HepG2 (cell line): ENCODE results near the gene NOTUM. TPM values are rescaled to one million over a fixed set of nuclear protein-coding genes. Genes with fewer than 3 reads are reported as not detected.

Experiments used
- CC2D1A ChIP-seq: sonication (generic); formaldehyde crosslinking; IDR thresholded peaks from 2 replicates; pipeline ENCODE4 v1.8.1; 2023; ENCODE audit warnings: mild to moderate bottlenecking, missing genetic modification reagents
- EP300 ChIP-seq, 3 experiments: sonication (generic) in 1 of 3; formaldehyde crosslinking in 1 of 3; IDR thresholded peaks; 2 replicates each; pipeline versions ENCODE4 v1.5.1 to v1.6.1; 2011 to 2020; ENCODE audit warnings: low read depth in 2 of 3, low read length in 2 of 3, borderline replicate concordance in 1 of 3, improper control_type of control experiment in 1 of 3, mild to moderate bottlenecking in 1 of 3, missing genetic modification reagents in 1 of 3, moderate library complexity in 1 of 3
- FOXK1 ChIP-seq: sonication (generic); formaldehyde crosslinking; IDR thresholded peaks from 2 replicates; pipeline ENCODE4 v1.4.0; 2020; ENCODE audit warnings: low read depth, missing genetic modification reagents, borderline replicate concordance
- NFYB ChIP-seq: sonication (generic); formaldehyde crosslinking; IDR thresholded peaks from 2 replicates; pipeline ENCODE4 v1.4.0; 2020; ENCODE audit warnings: missing genetic modification reagents
- PCBP2 ChIP-seq: fragments of 200-400 bp; formaldehyde crosslinking; optimal IDR thresholded peaks from 2 replicates; pipeline ENCODE3; 2018; ENCODE audit warnings: low read length, low read depth; ENCODE audit not compliant: poor library complexity, severe bottlenecking
- PLRG1 ChIP-seq: fragments of 450-650 bp; conservative IDR thresholded peaks from 2 replicates; pipeline ENCODE4 v1.6.1; 2016
- SALL1 ChIP-seq: sonication (generic); formaldehyde crosslinking; IDR thresholded peaks from 2 replicates; pipeline ENCODE4 v1.8.0; 2022; ENCODE audit warnings: mild to moderate bottlenecking, missing genetic modification reagents
- ZBTB20 ChIP-seq: sonication (generic); formaldehyde crosslinking; IDR thresholded peaks from 2 replicates; pipeline ENCODE4 v1.8.1; 2023; ENCODE audit warnings: missing genetic modification reagents, low read depth, mild to moderate bottlenecking, borderline replicate concordance
- ZNF451 ChIP-seq: sonication (generic); formaldehyde crosslinking; IDR thresholded peaks from 2 replicates; pipeline ENCODE4 v1.5.0; 2020; ENCODE audit warnings: mild to moderate bottlenecking, missing genetic modification reagents
- ZNF709 ChIP-seq: sonication (generic); formaldehyde crosslinking; IDR thresholded peaks from 2 replicates; pipeline ENCODE4 v1.5.0; 2020; ENCODE audit warnings: mild to moderate bottlenecking, missing genetic modification reagents
- polyA plus RNA-seq, 8 experiments: library from polyadenylated mRNA; depleted of rRNA in 3 of 8; stranded (reverse) in 7 of 8; unstranded in 1 of 8; fragments of >200 nt; fragmentation: Illumina TruSeq in 4 of 8; extraction: Trizol in 4 of 8; gene quantifications; 2 replicates each; pipeline versions ENCODE4 v1.2.1 to v1.2.3, GENCODE V29; 2011 to 2016; ENCODE audit warnings: low read depth in 4 of 8, missing spikeins in 1 of 8, mixed read lengths in 1 of 8; ENCODE audit not compliant: insufficient read depth in 1 of 8
- total RNA-seq, 5 experiments: library from RNA; depleted of rRNA; stranded (reverse); fragments of >200 nt; fragmentation: Illumina TruSeq; extraction: Trizol; gene quantifications; 2 replicates each; pipeline ENCODE4 v1.2.3, GENCODE V29; 2016; ENCODE audit warnings: low read depth in 1 of 5
- TF ChIP-seq, protein P1 (sequence below): sonication (generic); formaldehyde crosslinking; IDR thresholded peaks from 2 replicates; pipeline ENCODE4 v1.5.0; 2020; ENCODE audit warnings: mild to moderate bottlenecking, missing genetic modification reagents, borderline replicate concordance
- TF ChIP-seq, protein P2 (sequence below): IDR thresholded peaks from 2 replicates; pipeline ENCODE4 v1.4.0; 2020; ENCODE audit warnings: mild to moderate bottlenecking, missing genetic modification reagents
- TF ChIP-seq, protein P3 (sequence below): sonication (generic); formaldehyde crosslinking; IDR thresholded peaks from 2 replicates; pipeline ENCODE4 v1.4.0; 2020; ENCODE audit warnings: missing genetic modification reagents

NOTUM gene
- total and polyA plus RNA-seq, 2 of the 13 experiments (the other 11 are each of a cell fraction or from before 2014, with no cell fraction given) = 150 to 160 TPM

DNA sequence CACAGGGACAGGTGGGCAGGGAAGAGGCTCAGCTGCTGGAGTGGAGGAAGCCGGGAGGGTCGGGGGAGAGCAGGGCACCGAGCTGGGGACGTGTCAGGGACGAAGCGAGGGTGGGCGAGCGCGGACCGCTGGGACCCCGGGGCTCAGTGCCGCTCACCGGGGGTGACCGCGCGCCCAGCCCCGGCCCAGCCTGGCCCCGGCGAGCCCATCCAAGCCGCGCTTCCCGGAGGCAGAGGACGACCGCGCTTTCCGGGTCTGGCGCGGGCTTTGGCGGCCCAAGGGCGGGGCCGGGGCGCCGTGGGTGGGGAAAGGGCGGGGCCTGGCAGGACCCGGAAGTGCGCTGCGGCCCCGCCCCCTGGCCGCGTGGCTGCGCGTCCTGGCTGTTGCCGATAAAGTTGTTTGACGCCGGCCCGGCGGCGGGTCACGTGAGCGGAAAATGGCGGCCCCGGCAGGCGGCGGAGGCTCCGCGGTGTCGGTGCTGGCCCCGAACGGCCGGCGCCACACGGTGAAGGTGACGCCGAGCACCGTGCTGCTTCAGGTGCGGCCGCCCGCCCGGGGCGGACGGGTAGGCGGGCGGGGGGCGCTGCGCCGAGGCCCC is 16.3 kb upstream of the NOTUM start, which contains the start of gene ASPSCR1 (continued):
- TF ChIP-seq, protein P1, sequence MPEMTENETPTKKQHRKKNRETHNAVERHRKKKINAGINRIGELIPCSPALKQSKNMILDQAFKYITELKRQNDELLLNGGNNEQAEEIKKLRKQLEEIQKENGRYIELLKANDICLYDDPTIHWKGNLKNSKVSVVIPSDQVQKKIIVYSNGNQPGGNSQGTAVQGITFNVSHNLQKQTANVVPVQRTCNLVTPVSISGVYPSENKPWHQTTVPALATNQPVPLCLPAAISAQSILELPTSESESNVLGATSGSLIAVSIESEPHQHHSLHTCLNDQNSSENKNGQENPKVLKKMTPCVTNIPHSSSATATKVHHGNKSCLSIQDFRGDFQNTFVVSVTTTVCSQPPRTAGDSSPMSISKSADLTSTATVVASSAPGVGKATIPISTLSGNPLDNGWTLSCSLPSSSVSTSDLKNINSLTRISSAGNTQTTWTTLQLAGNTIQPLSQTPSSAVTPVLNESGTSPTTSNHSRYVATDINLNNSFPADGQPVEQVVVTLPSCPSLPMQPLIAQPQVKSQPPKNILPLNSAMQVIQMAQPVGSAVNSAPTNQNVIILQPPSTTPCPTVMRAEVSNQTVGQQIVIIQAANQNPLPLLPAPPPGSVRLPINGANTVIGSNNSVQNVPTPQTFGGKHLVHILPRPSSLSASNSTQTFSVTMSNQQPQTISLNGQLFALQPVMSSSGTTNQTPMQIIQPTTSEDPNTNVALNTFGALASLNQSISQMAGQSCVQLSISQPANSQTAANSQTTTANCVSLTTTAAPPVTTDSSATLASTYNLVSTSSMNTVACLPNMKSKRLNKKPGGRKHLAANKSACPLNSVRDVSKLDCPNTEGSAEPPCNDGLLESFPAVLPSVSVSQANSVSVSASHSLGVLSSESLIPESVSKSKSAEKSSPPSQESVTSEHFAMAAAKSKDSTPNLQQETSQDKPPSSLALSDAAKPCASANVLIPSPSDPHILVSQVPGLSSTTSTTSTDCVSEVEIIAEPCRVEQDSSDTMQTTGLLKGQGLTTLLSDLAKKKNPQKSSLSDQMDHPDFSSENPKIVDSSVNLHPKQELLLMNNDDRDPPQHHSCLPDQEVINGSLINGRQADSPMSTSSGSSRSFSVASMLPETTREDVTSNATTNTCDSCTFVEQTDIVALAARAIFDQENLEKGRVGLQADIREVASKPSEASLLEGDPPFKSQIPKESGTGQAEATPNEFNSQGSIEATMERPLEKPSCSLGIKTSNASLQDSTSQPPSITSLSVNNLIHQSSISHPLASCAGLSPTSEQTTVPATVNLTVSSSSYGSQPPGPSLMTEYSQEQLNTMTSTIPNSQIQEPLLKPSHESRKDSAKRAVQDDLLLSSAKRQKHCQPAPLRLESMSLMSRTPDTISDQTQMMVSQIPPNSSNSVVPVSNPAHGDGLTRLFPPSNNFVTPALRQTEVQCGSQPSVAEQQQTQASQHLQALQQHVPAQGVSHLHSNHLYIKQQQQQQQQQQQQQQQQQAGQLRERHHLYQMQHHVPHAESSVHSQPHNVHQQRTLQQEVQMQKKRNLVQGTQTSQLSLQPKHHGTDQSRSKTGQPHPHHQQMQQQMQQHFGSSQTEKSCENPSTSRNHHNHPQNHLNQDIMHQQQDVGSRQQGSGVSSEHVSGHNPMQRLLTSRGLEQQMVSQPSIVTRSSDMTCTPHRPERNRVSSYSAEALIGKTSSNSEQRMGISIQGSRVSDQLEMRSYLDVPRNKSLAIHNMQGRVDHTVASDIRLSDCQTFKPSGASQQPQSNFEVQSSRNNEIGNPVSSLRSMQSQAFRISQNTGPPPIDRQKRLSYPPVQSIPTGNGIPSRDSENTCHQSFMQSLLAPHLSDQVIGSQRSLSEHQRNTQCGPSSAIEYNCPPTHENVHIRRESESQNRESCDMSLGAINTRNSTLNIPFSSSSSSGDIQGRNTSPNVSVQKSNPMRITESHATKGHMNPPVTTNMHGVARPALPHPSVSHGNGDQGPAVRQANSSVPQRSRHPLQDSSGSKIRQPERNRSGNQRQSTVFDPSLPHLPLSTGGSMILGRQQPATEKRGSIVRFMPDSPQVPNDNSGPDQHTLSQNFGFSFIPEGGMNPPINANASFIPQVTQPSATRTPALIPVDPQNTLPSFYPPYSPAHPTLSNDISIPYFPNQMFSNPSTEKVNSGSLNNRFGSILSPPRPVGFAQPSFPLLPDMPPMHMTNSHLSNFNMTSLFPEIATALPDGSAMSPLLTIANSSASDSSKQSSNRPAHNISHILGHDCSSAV = 0 out of 2 replicates have a peak, but pooled peaks have one; percentile 78
- TF ChIP-seq SALL1 (peak; percentile 57), PLRG1 (no peak), NFYB (CRISPR knock-in tag) (peak; percentile 36; the same call in 1 of the 2 replicates), FOXK1 (CRISPR knock-in tag) (peak; percentile 89; the same call in 1 of the 2 replicates), ZBTB20 (peak; percentile 39; the same call in 1 of the 2 replicates), EP300 (IDR thresholded peaks at IDR 0.05; ENCODE audit: low read depth in 2 of 2, low read length in 2 of 2) (peak; percentile 23 to 69; a peak in 3 of 4 replicates), EP300 (CRISPR knock-in tag; IDR thresholded peaks at IDR 0.05; ENCODE audit: borderline replicate concordance) (no peak), ZNF709 (peak; percentile 93), PCBP2 (no peak), CC2D1A (CRISPR knock-in tag) (no peak), ZNF451 (CRISPR knock-in tag) (0 out of 2 replicates have a peak, but pooled peaks have one; percentile 82)
- TF ChIP-seq, protein P2, sequence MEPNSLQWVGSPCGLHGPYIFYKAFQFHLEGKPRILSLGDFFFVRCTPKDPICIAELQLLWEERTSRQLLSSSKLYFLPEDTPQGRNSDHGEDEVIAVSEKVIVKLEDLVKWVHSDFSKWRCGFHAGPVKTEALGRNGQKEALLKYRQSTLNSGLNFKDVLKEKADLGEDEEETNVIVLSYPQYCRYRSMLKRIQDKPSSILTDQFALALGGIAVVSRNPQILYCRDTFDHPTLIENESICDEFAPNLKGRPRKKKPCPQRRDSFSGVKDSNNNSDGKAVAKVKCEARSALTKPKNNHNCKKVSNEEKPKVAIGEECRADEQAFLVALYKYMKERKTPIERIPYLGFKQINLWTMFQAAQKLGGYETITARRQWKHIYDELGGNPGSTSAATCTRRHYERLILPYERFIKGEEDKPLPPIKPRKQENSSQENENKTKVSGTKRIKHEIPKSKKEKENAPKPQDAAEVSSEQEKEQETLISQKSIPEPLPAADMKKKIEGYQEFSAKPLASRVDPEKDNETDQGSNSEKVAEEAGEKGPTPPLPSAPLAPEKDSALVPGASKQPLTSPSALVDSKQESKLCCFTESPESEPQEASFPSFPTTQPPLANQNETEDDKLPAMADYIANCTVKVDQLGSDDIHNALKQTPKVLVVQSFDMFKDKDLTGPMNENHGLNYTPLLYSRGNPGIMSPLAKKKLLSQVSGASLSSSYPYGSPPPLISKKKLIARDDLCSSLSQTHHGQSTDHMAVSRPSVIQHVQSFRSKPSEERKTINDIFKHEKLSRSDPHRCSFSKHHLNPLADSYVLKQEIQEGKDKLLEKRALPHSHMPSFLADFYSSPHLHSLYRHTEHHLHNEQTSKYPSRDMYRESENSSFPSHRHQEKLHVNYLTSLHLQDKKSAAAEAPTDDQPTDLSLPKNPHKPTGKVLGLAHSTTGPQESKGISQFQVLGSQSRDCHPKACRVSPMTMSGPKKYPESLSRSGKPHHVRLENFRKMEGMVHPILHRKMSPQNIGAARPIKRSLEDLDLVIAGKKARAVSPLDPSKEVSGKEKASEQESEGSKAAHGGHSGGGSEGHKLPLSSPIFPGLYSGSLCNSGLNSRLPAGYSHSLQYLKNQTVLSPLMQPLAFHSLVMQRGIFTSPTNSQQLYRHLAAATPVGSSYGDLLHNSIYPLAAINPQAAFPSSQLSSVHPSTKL = no peak
- TF ChIP-seq, protein P3, sequence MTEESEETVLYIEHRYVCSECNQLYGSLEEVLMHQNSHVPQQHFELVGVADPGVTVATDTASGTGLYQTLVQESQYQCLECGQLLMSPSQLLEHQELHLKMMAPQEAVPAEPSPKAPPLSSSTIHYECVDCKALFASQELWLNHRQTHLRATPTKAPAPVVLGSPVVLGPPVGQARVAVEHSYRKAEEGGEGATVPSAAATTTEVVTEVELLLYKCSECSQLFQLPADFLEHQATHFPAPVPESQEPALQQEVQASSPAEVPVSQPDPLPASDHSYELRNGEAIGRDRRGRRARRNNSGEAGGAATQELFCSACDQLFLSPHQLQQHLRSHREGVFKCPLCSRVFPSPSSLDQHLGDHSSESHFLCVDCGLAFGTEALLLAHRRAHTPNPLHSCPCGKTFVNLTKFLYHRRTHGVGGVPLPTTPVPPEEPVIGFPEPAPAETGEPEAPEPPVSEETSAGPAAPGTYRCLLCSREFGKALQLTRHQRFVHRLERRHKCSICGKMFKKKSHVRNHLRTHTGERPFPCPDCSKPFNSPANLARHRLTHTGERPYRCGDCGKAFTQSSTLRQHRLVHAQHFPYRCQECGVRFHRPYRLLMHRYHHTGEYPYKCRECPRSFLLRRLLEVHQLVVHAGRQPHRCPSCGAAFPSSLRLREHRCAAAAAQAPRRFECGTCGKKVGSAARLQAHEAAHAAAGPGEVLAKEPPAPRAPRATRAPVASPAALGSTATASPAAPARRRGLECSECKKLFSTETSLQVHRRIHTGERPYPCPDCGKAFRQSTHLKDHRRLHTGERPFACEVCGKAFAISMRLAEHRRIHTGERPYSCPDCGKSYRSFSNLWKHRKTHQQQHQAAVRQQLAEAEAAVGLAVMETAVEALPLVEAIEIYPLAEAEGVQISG (CRISPR knock-in tag) = peak; percentile 90
